ENCODE measurements around the gene FNIP2.

Gene FNIP2

DNA sequence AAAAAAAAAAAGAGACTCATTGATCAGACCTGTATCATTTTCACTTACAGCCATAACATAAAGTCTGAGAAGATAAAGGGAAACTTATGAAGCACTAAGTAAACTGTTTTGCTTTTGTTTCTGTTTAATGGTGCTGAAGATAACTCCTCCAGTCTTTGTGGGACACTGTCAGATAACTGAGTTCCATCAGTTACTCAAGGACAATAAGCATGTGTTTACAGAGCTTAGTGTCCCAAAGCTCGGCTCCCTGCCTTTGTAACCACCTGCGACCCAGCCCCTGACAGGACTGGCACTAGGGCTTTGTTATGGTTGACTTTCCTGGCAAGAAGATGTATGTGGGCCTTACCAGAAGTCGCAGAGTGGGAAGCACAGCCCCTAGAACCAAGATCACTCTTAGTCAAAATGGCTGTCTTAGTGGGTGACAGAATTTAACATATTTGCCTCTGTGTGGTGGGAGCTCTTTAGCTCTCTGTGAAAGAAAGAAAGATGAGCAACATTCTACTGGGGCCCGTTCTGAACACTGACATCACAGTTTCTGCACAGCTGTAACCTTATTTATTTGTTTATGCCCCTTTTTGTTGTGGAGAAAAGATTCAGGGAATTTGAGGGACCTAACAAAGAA is 68.1 kb downstream of the FNIP2 start:
- no peak for DNase-seq (ENCODE audit: low read depth in 2 of 2)

DNA sequence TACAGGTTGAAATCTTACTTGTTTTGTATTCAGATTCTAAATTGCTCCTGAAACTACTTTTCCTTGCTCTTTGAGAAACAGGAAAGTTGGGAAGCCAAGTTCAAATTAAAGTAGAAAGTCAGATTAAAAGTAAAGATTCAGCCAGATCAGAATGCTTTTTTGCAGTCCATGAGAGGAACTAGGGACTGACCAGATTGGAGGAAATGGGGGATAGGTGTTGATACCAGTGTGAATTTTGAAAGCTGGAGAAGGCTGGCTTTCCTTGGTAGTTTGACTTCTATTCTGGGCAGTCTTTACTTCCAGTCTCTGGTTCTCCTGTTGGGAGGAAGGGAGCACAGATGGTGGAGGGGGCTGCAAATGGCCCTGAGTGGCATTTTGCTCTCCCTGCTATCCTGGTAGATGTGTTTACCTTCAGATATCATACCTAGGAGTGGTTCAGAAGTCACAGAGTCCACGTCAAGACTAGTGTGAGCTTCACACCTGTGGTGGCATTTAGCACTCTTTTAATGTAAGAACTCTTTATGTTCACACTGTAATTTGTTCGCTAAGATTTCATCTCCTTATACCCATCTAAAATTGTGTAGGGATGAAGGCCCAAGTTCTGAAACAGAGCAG is 68.8 kb downstream of the FNIP2 start:
- DNase-seq (ENCODE audit: low read depth in 2 of 2), result no peak

DNA sequence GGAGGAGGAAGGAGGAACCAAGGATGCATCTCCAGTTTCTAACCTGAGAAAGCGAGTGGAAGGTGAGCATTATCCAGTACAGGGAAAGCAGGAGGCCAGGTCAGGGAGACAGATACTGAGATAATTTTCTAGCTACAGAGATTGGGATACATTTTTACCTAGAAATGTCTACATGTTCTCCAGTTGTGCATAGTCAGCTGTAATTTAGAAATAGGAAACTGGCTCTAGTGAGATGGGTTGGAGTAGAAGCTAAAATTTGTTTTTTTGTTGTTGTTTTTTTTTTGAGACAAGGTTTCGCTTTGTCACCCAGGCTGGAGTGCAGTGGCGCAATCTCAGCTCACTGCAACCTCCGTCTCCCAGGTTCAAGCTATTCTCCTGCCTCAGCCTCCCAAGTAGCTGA is 71.3 kb downstream of the FNIP2 start:
- DNase-seq (ENCODE audit: low read depth in 2 of 2), result no peak

DNA sequence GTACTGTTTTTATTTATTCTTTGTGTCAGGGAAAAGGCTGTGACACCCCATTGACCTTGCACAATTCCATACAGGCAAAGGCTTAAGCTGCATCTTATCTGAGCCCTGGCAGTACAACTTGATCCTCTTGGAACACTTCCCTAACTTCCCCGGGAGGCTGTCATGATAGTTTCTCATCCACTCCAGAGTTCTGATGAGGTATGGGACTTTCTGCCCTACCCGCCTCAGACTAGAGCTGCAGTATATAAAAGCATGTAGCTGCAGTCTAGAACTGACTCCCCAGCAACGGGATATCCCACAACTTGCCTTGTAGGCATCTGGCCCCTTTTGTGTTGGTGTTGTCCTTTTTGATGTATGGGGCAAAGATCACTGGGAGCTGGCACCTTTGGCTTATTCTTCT is 72.7 kb downstream of the FNIP2 start:
- DNase-seq (ENCODE audit: low read depth in 2 of 2), result no peak

DNA sequence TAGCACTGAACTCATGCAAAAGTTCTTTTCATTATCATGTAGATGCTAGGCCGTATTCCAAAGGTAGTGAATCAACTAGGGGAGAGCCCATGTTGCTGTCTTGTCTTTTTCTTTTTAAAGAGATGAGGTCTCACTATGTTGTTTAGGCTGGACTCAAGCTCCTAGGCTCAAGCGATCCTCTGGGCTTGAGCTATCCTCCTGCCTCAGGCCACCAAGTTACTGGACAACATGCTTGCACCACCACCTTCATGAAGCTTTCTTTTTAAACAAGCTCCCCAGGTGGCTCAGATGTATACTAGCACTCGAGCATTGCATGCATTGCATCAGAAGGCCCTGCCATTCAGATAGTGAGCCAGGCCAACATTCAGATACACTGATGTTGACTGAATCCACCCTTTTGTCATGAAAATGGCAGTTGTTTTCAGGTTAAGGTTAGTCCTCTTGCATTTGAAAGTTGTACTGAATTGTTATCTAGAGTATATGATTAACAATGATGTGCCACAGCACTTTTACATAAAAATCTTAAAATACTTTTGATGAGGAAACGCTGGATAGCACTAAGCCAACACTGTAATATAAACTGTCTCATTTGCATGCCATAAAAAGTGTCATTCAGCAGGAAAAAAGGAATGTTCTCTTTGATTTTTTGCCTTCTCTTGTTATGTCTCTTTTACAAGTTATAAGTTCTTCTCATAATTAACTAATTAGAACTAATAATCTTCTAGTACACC is 76.7 kb downstream of the FNIP2 start:
- no peak for DNase-seq (ENCODE audit: low read depth in 2 of 2)

DNA sequence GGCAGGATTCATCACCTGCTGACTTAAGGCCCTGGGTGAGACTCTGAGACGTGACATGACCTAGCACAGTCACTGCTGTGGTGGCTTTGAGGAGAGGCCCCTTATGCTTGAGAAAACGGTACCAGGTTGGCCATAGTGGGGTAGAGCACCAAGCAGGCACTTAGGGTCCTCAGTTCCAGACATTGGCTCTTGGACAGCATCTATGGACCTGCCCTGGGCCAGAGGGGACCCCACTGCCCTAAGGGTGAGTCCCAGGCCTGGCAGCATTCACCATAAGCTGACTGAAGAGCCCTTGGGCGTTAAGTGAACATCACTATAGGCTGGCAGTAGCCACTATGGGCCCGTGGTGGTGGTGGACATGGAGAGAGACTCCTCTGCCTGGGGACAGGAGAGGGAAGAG is 78.7 kb downstream of the FNIP2 start:
- no peak for DNase-seq (ENCODE audit: low read depth in 2 of 2)

DNA sequence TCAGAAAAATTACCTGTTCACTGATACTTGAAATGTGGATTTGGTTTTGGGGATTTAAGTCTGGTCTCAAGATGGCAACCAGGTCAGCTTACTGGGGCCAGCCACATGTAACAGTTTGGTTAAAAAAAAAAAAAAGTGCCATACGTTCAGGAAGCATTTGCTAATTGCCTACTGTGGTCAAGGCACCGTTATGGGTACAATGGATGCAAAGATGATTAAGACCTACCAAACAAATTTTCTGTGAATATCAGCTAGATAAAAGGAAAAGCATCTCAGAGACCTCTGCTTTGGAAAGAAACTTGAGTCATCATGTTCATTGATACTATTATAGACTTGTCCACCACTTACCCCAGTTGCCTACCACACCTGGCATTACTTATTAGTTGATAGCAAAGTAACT is 80.9 kb downstream of the FNIP2 start:
- no peak for DNase-seq (ENCODE audit: low read depth in 2 of 2)

DNA sequence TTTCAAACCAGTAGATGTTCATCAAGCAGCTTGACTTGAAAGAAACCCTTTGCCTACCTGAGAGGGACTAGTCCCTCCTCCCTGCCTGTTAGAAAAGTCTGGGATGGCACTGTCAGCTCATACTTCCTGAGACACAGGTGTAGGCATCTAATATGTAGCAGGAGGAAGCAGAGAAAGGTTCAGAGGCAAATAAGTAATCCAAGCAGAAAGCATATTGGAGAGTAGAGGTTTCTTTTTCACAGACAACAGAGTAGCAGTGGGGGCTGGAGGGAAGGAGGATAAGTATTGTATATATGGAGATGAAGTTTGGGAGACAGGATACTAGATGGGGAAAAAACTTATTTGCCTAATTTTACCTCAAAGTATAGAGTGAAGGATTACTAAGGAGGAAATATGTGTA is 81.5 kb downstream of the FNIP2 start:
- no peak for DNase-seq (ENCODE audit: low read depth in 2 of 2)

DNA sequence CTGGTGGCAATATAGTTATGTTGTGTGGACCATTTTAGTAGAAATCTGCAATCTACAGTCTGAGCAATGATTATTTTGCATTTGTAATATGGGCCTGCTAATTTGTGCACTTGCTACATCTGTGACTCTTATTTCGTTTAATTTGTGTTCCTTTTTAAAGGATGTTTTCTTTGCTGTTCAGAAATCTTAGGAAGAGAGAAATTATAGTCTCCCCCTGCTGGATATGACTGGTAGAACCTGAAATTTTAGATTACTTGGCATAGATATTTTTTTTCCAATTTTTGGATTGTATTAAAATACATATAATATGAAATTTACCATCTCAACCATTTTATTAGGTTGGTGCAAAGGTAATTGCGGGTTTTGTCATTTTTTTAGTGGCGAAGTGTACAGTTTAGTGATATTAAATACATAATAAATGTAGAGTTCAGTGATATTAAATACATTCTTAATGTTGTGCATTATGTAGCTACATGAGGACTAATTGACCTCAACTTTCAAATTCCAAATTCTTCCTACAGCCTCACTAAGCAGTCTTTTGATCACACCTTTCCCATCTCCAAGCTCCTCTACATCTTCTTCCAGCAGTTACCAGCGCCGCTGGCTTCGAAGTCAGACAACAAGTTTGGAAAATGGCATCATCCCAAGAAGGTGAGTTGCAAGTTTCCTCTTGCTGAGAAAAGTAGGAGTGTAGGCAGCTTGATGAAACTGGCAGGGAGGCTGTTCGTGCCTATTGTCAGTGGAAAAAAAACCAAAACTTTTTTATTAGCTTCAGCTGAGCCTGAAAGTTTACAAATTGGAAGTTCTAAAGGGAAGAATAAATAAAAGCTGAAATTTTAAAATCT is 82.2 kb downstream of the FNIP2 start:
- no peak for DNase-seq (ENCODE audit: low read depth in 2 of 2)

DNA sequence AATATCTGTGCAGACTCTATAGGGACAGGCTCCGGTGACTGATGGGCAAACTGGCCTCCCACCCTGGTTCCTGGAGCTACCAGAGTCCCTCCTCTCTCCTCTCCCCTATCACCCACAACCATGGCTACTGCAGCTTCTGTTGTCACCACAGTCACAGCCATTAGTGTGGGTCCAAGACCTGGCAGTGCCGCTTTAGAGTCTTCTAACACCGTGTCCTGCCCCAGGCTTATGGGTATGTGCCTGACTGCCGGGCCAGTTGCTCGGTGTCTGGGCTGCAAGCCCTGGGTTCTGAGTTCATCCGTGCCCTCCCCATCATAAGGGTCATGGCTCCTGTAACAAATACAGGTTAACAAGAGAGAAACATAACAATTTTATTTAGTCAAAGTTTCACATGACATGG is 85.4 kb downstream of the FNIP2 start:
- no peak for DNase-seq (ENCODE audit: low read depth in 2 of 2)

DNA sequence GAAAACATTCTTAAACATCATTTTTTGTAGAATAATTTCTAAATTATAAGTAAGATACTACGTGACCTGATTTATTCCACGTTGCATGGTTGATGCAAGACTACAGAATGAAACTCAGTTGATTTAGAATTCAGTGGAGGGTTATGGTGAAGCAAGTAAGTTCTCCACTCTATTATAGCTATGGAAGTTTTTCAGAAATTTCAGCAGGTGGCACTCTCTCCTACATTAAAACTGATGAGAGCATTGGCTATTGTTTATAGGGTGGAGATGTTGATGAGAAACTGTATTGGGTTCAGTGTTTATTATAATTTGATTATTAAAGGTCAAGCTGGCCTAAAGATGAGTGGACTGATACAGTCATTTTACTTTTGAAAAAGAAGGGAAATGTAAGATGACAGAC is 88.0 kb downstream of the FNIP2 start:
- DNase-seq (ENCODE audit: low read depth in 2 of 2), result no peak

DNA sequence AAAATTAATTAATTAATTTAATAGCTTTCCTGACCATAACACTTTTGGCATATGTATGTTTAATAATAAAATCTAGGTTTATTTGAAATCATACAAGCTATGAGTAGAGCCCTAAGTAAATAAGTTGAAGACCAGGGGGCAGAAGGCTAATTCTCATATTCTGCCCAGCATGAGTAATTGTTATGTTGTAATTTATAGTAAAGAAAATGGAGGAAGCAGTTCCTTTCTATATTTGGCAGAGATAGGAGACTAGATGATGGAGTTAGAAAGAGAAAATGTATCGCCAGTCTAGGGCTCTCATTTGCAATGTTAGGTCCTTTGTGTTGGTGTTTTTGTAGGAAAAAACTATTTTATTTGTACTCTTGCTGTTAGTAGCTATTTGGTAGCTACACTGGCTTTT is 89.1 kb downstream of the FNIP2 start:
- DNase-seq (ENCODE audit: low read depth in 2 of 2), result no peak

DNA sequence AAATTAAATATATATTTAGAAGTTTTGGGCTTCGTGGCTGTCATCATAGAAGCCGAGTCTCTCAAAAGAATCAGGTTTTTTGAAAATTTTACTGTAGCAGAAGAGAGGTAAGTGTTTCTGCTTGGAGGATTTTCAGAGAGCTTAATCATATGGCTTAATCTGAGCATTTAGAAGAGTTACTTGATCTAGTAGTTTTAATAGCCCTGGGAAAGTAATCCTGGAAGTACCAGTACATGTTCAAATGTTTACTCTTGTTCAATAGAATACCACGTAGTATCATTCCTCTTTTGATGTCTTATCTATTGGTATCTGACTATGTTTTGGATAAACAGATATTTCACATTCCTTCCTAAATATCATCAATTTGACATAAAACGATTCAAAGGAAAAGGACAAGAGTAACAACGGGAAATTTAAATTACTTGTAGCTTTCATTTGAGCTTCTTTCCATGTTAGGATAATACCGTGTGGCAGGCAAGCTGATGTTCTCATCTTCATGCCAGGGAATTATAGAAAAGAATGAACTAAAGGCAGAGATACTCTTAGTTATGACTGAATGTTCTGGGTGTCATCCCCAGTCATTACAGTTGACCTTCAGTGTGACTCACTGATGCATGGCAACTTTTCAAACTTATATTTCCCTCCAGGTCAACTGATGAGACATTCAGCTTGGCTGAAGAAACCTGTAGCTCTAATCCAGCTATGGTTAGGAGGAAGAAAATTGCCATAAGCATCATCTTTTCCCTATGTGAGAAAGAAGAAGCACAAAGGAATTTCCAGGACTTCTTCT is 89.8 kb downstream of the FNIP2 start:
- no peak for DNase-seq (ENCODE audit: low read depth in 2 of 2)

DNA sequence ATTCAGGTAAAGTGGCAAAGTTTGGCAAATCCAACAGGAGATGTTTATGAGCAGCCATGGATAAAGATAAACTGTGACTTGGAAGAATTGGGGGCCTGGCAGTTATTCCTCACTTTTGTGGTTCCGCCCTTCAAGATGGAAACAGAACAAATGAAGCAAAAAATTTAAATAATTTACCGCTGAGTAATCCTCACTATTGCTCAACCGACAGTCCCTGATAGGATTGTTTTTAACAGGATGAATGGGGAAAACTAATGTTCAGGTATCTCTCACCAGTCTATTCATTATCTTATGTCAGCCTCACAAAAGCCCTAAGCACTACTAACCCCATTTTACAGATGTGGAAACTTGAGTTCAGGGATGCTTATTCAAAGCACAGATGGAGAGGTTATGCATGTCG is 90.8 kb downstream of the FNIP2 start:
- DNase-seq (ENCODE audit: low read depth in 2 of 2), result no peak

DNA sequence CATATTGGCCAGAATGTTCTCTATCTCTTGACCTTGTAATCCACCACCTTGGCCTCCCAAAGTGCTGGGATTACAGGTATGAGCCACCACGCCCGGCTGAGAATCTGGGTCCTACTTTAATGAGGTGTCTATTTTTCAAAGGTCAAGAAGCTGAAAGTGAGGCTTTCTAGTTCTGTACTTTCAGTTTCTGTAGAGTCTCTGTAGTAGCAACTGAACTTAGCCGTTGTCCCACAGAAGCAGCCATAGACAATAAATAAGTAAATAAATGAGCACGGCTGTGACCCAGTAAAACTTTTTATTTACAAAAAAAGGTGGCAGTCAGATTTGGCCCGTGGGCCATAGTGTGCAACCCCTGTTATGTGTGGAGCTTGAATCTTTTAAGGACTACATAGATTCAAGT is 92.0 kb downstream of the FNIP2 start:
- DNase-seq (ENCODE audit: low read depth in 2 of 2), result no peak

DNA sequence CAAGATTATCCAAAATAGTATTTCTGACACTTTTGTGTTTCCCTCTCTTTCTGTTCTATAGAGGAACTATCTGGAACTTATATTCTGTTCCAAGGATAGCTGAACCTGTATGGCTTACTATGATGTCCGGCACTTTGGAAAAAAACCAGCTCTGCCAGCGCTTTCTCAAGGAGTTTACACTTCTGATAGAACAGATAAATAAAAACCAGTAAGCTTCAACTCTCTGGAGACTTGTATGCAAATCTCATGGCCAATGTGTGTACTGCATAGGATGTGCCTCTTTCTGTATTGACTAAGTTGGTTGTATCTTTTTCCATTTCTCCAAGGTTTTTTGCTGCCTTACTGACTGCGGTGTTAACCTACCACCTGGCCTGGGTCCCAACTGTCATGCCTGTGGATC is 92.5 kb downstream of the FNIP2 start:
- DNase-seq (ENCODE audit: low read depth in 2 of 2), result no peak

DNA sequence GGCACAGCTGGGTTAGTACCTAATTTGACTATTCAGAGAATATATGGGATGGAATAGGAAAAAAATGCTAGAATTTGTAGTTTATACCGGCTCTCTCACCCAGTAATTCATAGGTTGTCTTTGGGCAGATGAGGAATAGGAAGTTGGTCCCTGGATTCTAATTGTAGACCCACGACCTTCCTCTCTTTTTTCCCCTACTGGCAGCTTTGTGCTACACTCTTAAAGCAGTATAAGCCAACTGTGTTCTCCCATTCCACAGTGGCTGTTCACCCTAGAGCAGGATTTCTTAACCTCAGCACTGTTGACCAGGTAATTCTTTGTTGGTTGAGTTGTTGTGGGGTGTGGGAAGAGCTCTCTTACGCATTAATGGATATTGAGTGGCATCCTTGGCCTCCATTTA is 92.9 kb downstream of the FNIP2 start:
- DNase-seq (ENCODE audit: low read depth in 2 of 2), result no peak

DNA sequence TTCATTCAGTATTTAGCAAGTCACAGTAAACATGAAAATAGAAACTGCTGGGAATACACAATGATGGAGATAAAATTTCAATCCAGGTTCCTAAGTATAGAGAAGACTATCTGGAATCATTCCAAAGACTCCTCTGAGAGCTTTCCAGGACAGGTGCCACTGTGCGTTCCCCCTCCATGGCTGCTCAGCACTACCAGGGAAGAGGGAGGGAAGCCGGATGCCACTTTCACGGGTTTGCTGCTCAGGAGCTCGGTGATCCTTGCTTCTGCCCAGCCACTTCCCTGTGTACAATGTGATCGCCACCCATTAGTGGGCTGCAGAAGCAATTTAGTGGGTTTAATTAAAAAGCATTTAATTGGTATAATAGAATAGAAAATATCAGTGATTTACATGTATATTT is 94.5 kb downstream of the FNIP2 start:
- no peak for DNase-seq (ENCODE audit: low read depth in 2 of 2)

DNA sequence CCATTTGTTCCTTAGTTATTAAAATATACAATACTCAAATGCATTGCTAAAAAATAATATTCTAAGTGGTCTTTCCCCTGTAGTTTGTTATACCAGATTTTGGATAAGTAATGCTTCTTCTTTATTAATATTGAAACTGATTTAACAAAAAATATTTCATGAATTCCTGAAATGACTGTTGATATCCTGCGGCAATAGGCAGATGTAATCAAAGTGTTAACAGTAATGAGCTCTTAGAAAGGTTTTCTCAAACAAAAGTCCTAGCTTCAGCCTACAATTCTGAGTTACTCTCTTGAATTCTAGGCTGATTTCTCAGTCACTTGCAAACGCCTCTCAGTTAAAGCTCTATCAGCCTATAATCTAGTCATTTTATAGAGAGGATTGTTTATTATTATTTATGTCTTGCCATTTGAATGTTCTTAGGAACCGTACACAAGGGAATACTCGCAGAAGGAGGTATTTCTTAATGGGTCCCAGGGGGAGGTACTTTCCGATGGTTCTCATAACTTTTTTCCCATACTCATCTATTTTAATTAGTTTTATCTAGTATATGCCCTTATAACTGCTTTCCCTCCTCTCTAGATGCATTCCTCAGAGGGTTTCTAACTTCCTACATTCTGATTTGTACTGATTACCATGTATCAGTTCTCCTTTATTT is 96.8 kb downstream of the FNIP2 start:
- DNase-seq (ENCODE audit: low read depth in 2 of 2), result no peak

DNA sequence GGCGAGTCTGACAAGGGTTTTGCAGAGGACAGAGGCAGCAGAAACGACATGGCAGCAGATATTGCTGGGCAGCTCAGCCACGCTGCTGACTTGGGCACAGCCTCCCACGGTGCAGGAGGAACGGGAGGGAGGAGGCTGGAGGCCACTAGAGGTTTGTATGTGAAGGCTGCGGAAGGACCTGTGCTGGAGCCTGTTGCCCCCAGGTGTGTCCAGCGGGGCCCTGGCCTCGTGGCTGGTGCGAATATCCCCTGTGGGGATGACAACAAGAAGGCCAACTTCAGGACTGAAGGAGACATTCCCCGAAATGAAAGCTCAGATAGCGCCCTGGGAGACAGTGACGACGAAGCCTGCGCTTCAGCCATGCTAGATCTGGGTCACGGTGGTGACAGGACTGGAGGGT is 100.2 kb downstream of the FNIP2 start:
- DNase-seq (ENCODE audit: low read depth in 2 of 2), result no peak

DNA sequence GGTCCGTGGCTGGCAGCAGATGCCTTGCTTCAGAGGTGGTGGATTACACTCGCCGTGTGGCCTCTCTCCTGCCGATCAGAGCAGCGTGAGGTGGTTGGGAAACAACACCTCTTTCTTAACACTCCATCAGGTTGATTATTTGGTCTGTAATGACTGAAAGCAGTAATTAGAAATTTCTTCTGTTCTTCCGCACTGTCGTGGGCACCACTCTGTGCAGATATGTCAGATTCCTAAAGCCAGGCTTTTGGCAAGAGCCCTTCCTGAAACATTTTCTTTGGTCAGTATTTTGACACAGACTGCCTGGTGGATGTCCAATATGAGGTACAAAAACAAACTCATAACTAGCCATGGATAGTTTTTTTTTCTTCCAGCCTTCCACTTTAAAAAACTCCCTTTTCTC is 100.9 kb downstream of the FNIP2 start:
- DNase-seq (ENCODE audit: low read depth in 2 of 2), result no peak

Measured in stimulated activated CD8-positive, alpha-beta memory T cell treated with anti-CD3 and anti-CD28 coated beads, Interleukin-7, amount 100 ng/mL, for 4 hours (primary cell).